Occipital lobe (tissue), 2 donors: ENCODE data around the gene SEC14L1. TPM values are rescaled to one million over a fixed set of nuclear protein-coding genes. Genes with fewer than 3 reads are reported as not detected.

Experiments used
- DNase-seq: peaks from one replicate; lab custom pipeline; 2025; lab: John Stamatoyannopoulos, UW
- total RNA-seq: library from RNA; depleted of rRNA; stranded (reverse); fragments of >200 nt; gene quantifications from one replicate; pipeline ENCODE4 v1.2.3, GENCODE V29; 2014

SEC14L1 gene
- total RNA-seq, 1 donor from 2014 or later, result 66.9 TPM

- DNase-seq, result no peak
Measured at GRCh38 chr17:77160875-77161530, 20.2 kb downstream of the SEC14L1 start.

- no peak for DNase-seq
Measured at GRCh38 chr17:77161953-77162352, 21.2 kb downstream of the SEC14L1 start.

GRCh38 chr17:77163001-77163400 is 22.2 kb downstream of the SEC14L1 start:
- no peak for DNase-seq

GRCh38 chr17:77163511-77164280 is 22.9 kb downstream of the SEC14L1 start:
- no peak for DNase-seq

- no peak for DNase-seq
Measured at GRCh38 chr17:77164483-77165091, 23.8 kb downstream of the SEC14L1 start.

- DNase-seq, result no peak
Measured at GRCh38 chr17:77165577-77165976, 24.8 kb downstream of the SEC14L1 start.

- no peak for DNase-seq
Measured at GRCh38 chr17:77167472-77168306, 26.9 kb downstream of the SEC14L1 start.

GRCh38 chr17:77173104-77173503 is 32.3 kb downstream of the SEC14L1 start:
- no peak for DNase-seq

GRCh38 chr17:77174928-77175661 is 34.3 kb downstream of the SEC14L1 start:
- DNase-seq, result no peak

GRCh38 chr17:77177002-77177741 is 36.4 kb downstream of the SEC14L1 start:
- no peak for DNase-seq

- DNase-seq, result no peak
Measured at GRCh38 chr17:77178050-77178449, 37.3 kb downstream of the SEC14L1 start.

- no peak for DNase-seq
Measured at GRCh38 chr17:77178563-77178962, 37.8 kb downstream of the SEC14L1 start.

GRCh38 chr17:77180503-77181357 is 40.0 kb downstream of the SEC14L1 start:
- no peak for DNase-seq

GRCh38 chr17:77182205-77183172 is 41.7 kb downstream of the SEC14L1 start:
- DNase-seq, result no peak

- no peak for DNase-seq
Measured at GRCh38 chr17:77184474-77184873, 43.7 kb downstream of the SEC14L1 start.

- no peak for DNase-seq
Measured at GRCh38 chr17:77185137-77185536, 44.4 kb downstream of the SEC14L1 start.

GRCh38 chr17:77186141-77186604 is 45.4 kb downstream of the SEC14L1 start:
- no peak for DNase-seq
